GM15510 (cell line): Measurements from ENCODE around the gene HIVEP3.

ENCODE experiments used
- POLR2A ChIP-seq: IDR thresholded peaks from 3 replicates; pipeline ENCODE4 v1.6.1; 2011; ENCODE audit warnings: borderline replicate concordance; ENCODE audit not compliant: insufficient read length; ENCODE audit errors: extremely low read depth

Gene HIVEP3

DNA sequence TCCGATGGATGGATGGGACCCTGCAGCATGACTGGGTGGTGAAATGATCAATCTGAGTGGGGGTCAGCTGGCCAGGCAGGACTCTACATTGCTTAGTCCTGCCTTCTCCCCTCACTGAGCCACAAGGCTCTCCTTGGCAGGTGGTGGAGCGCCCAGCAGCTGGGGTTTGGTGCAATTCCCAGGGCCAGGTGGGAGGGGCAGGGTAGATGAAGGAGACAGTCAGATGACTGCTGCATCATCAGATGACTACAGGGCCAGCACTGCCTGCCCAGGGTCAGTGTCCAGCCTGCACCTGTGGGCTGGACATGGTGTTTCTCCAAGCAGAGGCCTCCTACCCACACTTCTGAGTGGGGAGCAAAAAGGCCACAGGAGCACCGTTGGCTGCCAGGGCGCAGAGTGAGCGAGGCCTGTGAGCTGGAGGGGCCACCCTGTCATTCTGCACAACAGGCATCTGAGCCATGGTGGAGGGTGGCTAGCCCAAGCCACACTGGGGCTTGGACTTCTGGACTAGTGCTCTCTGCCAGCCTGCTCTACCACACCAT lies 330.3 kb downstream of the HIVEP3 start:
- no peak for TF ChIP-seq POLR2A

DNA sequence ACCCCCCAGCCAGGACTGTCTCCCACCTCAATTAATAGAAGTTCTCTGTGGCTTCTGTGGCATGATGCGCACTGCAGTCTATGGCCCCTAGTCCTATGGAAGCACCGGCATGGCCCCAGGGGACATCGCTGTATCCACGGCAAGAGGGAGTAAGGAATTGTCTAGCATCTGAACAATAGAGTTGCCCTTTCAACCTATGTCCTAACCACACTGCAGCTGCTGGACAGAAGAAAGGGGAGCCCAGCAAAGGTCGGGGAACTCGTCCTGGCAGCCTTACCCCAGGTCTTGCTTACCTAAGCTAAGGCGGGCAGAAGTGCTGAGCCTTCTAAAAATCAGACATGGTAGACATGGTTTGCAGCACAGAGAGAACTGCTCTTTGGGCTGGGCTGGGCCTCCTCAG lies 330.9 kb downstream of the HIVEP3 start:
- no peak for TF ChIP-seq POLR2A

DNA sequence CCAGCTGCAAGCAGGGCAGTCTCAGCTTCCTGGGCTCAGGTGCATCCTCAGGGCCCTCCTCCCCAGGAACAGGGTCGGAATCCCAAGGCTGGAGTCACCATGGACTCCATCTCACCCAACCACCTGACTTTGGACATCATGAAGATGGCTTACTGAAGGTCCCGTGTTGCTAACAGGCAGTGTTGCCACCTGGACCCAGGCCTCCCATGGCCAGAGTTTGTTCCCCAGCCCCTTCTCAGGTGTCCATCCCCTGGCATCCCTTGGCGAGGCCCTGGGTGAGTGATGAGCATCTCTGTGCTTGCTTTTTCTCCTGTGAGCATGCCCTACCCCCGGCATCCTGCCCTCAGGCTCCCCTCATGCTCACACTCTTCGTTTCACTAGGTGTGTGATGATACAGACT lies 332.5 kb downstream of the HIVEP3 start:
- no peak for TF ChIP-seq POLR2A

DNA sequence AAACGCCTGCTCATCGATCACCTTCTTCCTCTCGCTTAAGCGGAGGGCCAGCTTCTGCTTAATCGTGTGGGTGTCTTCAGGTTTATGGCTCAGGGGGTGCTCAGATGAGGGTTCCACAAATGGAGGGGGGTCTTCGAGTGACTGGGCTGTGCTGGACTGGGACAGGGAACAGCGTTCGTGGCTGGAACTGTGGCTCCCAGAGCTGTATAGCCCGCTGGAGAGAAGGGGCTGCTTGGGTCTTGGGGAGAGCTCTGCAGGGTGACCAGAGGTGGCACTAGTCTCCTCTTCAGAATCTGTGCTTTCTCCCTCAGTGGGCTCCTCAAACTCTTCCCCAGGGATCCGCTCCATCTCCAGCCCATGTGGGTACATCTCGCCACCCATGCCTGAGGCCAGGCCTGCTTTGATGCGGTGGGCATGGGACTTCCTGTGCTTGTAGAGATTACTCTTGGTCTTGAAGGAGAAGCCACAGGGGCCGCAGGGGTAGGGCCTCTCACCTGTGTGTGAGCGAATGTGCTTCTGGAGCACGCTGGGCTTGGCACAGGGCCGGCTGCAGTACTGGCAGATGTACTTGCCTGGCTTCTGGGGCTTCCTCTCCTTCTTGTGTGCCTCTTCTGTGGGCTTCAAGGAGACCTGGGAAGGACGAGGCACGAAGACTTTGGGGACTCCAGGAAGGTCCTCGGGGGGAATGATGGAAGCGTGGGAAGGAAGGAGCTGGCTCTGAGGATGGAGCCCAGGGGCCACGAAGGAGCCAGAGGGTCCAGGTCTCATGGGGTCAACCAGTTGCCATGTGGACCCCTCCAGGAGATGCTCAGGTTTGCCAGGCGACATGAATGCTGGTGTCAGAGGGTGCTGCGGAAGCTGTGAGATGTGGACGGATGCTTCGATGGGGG lies 334.8 kb downstream of the HIVEP3 start:
- TF ChIP-seq POLR2A = no peak

DNA sequence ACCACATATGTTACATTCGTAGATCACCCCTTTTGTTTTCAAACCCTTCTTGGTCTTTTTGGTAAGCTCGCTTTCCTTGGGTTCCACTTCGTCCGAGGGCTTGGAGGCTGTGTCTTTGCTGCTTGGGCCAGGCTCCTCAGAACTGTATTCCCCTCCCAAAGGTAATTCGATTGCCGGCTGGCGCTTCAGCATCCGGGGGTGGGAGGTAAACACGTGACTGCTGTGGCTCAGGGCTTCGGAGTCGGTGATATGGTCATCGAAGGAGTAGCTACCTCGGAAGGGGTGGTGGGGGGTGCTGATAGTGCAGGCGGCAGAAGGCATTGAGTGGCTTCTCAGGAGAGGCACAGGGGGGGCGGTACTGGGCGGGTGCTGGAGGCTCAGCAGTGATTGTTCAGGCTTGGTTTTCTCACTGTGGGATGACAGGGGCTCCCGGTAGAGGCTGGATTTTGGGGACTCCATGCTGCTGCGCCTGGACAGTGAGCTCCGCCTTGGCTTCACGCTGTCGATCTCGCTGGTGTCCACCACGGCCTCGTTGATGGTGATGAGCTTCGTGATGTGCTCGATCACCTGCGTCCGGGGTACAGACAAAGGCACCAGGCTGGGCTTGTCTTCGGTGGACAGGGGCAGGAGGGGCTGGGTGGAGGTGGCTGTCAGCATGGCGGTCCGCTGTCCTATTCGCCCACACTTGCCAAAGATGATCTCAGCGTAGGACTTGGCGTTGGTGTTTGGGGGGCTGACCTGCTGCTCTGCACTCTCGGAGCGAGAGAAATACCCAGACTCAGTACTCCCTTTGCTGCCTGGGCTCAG lies 335.7 kb downstream of the HIVEP3 start:
- no peak for TF ChIP-seq POLR2A

DNA sequence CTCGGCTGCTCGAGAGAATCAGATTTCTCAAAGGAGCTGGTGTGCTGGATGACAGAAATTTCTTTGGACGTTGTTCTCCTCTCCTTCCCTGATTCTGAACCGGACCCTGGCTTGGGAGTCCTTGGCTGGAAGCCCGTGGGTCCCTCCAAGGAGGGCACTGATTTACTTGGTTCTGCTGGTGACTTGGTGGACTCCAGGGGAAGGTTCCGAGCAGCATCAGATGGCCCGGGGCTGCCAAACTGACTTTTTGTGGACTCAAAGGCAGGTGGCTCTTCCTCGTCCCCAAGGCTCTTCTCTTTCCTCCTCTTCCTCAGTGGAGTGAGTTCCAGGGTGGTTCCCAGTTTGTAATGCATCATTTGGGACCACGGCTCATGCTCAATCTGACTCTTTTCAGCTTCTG lies 336.4 kb downstream of the HIVEP3 start:
- no peak for TF ChIP-seq POLR2A

DNA sequence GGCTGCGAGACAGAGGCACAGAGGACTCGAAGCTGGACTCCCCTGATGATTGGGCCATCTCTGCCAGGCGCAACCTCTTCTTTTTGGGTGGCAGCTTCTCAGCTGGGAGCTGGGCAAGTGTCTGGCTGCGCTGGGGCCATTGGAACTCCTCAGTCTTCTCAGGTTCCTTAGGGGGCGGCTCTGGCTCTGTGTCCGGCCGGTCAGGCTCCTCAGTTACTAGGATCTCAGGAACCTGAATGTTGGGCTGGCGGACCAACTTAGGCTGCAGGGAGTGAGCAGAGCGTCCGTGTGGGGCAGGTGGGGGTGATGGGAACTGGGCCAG lies 336.8 kb downstream of the HIVEP3 start:
- TF ChIP-seq POLR2A = no peak

DNA sequence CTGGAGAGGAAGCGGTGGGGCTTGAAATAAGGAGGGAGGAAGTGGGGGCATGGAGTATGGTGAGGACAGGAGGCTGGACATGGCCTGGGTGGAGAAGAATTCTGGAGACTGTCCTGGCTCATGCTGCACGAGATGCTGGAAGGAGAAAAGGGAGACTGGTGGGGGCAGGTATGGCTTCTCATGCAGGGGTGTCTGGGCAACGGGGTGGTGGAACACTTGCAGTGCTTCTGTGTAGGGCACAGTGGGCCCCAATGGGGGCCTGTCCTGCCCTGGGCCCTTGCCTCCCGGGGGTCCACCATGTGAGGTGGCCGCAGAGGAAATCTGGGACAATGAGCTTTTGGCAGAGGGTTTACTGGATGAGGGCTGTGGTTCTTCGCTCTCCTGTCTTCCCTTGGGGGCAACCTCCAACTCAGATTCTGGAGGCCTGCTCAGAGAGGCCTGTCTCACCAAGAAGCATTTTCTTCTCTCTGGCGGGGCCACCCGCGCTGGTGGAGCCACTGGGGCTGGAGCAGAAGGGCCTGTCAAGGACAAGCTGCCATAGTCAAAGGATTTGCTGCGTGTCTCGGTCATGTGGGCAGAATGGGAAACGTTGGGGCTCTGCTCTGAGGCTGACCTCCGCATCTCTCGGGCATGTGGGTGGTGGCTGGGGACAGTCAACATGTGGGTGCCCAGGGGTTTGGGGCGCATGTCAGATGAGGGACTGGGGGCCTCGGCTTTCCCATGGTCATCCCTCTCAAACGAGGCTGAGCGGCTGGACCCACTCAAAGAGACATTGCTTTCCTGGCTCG lies 337.3 kb downstream of the HIVEP3 start:
- no peak for TF ChIP-seq POLR2A

DNA sequence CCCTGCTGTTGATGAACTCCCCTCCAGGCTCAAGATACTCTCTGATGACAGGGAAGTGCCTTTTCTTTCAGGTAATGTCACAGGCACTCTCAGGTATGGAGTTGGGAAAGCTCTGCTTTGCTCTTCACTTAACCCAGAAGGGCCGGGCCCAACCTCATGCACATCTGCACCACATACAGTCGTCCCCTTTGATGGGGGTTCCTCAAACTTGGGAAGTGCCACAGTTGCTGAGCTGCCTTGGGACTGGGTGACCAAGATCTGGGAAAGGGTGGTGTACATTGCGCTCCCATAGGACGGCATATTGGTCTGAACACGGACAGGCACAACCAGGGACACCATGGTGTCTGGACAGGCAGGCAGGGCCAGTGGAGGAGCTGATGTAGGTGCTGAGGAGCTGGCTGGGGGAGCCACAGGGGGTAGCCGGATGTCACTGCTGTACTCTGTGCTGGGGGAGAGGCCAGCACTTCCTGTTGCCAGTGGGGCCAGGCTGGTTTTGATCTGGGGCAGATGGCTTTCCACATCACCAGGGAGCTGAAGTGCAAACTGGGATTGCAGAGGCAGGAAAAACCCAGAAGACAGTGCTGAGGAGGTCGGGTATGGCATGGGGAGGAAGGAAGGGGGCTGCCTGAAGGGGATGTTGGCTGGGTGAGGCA lies 338.1 kb downstream of the HIVEP3 start:
- TF ChIP-seq POLR2A = no peak

DNA sequence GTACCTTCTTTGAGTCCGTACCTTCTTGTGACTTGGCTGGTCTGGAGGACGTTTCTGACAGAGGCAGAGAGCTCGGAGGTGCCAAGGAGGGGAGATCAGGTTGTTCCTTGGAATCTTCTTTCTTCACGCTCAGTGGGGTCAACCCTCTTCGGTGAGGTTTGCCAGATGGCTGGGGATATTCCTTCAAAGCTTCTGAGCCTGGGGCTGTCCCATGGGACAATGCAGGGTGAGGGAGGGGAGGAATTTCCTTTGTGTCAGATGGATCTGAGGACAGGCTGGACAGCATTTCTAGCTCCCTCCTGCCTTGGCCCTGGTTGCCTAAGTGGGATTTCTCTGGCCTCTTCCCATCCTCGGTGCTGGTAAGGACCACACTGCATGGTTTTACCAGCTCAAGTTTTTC lies 338.7 kb downstream of the HIVEP3 start:
- no peak for TF ChIP-seq POLR2A

DNA sequence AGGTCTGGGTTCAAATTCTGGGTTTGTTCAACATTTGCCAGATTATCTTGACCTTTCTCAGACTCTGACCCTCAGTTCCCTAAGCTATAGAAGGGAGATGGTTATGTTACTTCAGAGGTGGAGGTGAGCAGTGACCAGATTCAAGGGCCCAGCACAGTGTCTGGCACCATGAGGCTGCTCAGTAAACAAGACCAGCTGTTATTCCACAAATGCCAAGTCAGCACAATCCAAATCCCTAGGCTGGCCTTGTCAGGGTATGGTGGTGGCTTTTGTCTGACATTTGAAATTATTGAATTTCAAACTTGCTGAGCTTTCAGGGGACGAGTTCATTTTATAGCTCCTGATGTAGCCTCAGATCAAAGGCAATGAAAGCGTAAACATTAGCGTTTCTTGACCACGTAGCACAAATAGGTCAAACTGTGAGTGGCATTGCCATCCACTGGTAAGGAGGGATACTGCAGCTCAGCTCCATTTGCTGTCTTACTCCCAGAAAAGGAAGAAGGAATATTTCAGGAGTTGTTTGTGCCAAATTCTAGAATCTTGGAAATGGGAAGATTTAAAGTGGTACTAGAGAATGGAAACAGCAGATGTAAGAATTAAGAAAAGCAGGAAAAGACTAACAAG lies 339.9 kb downstream of the HIVEP3 start:
- TF ChIP-seq POLR2A = no peak

DNA sequence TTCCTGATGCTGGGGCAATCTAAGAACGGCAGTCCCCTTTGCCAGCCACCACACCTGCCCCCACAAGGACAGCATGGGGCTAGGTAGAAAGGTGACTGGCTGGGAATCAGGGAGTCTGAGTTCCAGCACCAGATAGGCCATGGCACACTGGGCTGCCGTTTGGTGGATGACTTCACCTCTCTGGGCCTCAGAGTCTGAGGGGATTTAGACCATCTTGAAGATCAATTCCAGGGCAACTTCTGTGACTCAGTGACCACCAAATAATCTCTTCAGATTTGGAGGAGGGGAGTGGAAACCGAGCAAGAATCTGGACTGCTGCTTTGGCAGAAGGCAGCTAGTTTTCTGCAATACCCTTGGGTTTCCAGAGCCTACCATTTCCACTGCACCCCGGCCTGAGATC lies 342.1 kb downstream of the HIVEP3 start:
- TF ChIP-seq POLR2A = no peak

DNA sequence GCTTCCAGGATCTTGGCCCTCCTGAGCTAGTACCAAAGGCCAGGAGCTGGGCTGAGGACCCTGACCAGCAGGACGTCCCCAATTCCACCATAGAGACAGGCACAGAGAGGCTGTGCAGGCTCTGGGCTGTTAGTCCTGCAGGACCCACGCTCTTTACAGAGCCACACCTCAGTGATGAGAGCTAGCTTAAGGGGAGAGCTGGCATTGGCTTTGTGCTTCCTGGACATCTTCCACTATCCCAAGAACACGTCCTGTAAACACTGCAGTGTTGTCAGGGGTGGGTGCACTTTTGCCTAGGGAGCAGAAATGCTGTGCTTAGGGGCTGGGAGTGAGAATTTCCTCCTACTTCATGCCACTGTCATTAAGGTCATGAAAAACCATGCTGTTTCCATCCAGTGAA lies 342.5 kb downstream of the HIVEP3 start:
- no peak for TF ChIP-seq POLR2A

DNA sequence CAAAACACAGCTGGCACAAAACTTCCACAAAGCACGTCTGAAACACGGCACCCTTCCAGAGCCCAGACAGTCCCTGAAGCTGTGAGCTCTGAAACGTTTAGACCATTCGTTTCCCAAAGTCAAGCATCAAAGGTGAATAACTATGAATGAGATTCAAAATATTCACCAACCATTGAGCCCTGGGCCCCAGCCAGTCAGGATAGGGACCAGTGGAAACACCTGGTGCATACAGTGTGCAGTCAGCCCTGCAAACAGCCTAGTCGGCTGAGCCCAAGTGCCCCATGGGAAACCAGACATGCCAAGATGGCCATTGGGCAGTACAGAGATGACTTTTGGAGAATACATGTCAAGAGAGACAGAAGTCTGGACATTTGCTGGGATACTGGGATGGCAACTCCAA lies 343.9 kb downstream of the HIVEP3 start:
- no peak for TF ChIP-seq POLR2A
